ENCODE measurements around the gene SLC38A1. TPM values are rescaled to one million over a fixed set of nuclear protein-coding genes. Genes with fewer than 3 reads are reported as not detected.

The SLC38A1 gene
- total RNA-seq, 2 experiments from 2014 or later: 105 to 110 TPM

DNA sequence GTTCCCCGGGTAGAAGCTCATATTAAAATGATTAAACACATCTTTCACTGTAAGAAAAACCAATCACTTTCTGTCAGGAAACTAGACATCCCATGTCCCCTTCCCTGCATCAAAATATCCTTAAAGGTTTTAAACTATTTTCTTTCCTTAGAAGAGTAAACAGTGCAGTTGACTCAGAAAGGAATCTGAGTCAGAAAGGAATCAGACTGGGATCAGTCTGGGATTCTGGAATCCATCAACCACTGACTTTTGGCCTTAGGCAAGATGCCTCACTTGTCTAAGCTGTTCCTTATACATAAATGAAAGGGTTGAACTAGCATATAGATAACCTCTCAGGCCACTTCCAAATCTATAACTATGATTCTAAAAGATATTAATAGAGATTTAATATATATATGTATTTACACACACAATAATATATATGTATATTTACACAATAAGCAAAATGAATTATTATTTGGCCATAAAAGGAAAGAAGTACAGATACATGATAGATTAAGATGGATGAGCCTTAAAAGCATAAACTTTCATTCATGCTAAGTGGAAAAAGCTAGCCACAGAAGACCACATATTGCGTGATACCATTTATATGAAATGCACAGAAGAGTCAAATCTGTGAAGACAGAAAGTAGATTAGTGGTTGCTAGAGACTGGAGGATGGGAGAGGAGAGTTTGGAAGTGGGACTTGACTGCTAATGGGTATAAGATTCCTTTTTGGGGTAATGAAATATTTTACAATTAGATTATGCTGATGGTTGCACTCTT is 114.4 kb downstream of the SLC38A1 start:
- no peak for DNase-seq
- Mint-ChIP-seq H3K27ac (no peak overlapping the region), H3K9me3 (peaks cover 9% of the 10 kb centered on the region), H3K4me1 (ENCODE audit: low read depth) (peaks cover 18% of the 10 kb centered on the region), H3K36me3 (ENCODE audit: low read depth) (peaks cover 9% of the 10 kb centered on the region), H3K4me3 (no peak overlapping the region), H3K27me3 (ENCODE audit: low read depth) (no peaks in the 10 kb centered on the region)
- intact Hi-C loops (cut with micrococcal nuclease): loop anchor here (5.0 to 10.0 kb wide), 2 partner anchors 193 to 870 kb away; no protein-coding TSS in a partner anchor
- CTCF ChIA-PET: interaction anchor here (0.6 to 2.2 kb wide), 9 partner anchors 30 to 520 kb away, joined by 3 to 9 read pairs (median 5); no protein-coding TSS in a partner anchor

GRCh38 chr12:46153268-46153872 is 115.5 kb downstream of the SLC38A1 start:
- H3K36me3 Mint-ChIP-seq (ENCODE audit: low read depth): peaks cover 9% of the 10 kb centered on the region
- no peak overlapping the region for H3K27ac Mint-ChIP-seq
- no peak for DNase-seq
- intact Hi-C loops (cut with micrococcal nuclease): loop anchor here (1.0 to 10.0 kb wide), 9 partner anchors 57 to 871 kb away; partner anchors contain the start of gene SCAF11
- CTCF ChIA-PET: interaction anchor here (0.8 to 2.2 kb wide), 6 partner anchors 29 to 521 kb away, joined by 3 to 9 read pairs (median 4); no protein-coding TSS in a partner anchor
- peaks cover 12% of the 10 kb centered on the region for H3K4me1 Mint-ChIP-seq (ENCODE audit: low read depth)
- peaks cover under 1% of the 10 kb centered on the region for H3K27me3 Mint-ChIP-seq (ENCODE audit: low read depth)
- peaks cover 9% of the 10 kb centered on the region for H3K9me3 Mint-ChIP-seq
- no peak overlapping the region for H3K4me3 Mint-ChIP-seq

- CTCF ChIA-PET: interaction anchor here (0.6 to 1.8 kb wide), 5 partner anchors 9 to 151 kb away, joined by 3 to 7 read pairs (median 6); no protein-coding TSS in a partner anchor
- no peak overlapping the region for H3K4me3 Mint-ChIP-seq
- no peak for DNase-seq
- peaks cover 9% of the 10 kb centered on the region for H3K9me3 Mint-ChIP-seq
- H3K36me3 Mint-ChIP-seq (ENCODE audit: low read depth): peaks cover 9% of the 10 kb centered on the region
- intact Hi-C loops (cut with micrococcal nuclease): loop anchor here (2.0 to 10.0 kb wide), 6 partner anchors 58 to 872 kb away; partner anchors contain the start of gene SCAF11
- no peak overlapping the region for H3K27ac Mint-ChIP-seq
- peaks cover 3% of the 10 kb centered on the region for H3K27me3 Mint-ChIP-seq (ENCODE audit: low read depth)
- peaks cover 4% of the 10 kb centered on the region for H3K4me1 Mint-ChIP-seq (ENCODE audit: low read depth)
These were observed 116.4 kb downstream of the SLC38A1 start for GRCh38 chr12:46152456-46152855.

- CTCF ChIA-PET: interaction anchor here (2.3 kb wide), 1 partner anchor 25 kb away, joined by 7 read pairs; no protein-coding TSS in a partner anchor
- H3K27me3 Mint-ChIP-seq (ENCODE audit: low read depth): peaks cover 3% of the 10 kb centered on the region
- no peaks in the 10 kb centered on the region for H3K4me1 Mint-ChIP-seq (ENCODE audit: low read depth)
- no peak overlapping the region for H3K27ac Mint-ChIP-seq
- H3K9me3 Mint-ChIP-seq: no peaks in the 10 kb centered on the region
- intact Hi-C loops (cut with micrococcal nuclease): loop anchor here (5.0 to 10.0 kb wide), 2 partner anchors 197 to 874 kb away; no protein-coding TSS in a partner anchor
- H3K36me3 Mint-ChIP-seq (ENCODE audit: low read depth): no peaks in the 10 kb centered on the region
- no peak for DNase-seq
- no peak overlapping the region for H3K4me3 Mint-ChIP-seq
These were observed 118.1 kb downstream of the SLC38A1 start for GRCh38 chr12:46150735-46151134.

GRCh38 chr12:46149905-46150304 is 118.9 kb downstream of the SLC38A1 start:
- peaks cover 3% of the 10 kb centered on the region for H3K27me3 Mint-ChIP-seq (ENCODE audit: low read depth)
- H3K36me3 Mint-ChIP-seq (ENCODE audit: low read depth): no peaks in the 10 kb centered on the region
- CTCF ChIA-PET: interaction anchor here (2.3 kb wide), 1 partner anchor 25 kb away, joined by 7 read pairs; no protein-coding TSS in a partner anchor
- no peaks in the 10 kb centered on the region for H3K9me3 Mint-ChIP-seq
- no peaks in the 10 kb centered on the region for H3K4me1 Mint-ChIP-seq (ENCODE audit: low read depth)
- no peak overlapping the region for H3K4me3 Mint-ChIP-seq
- intact Hi-C loops (cut with micrococcal nuclease): loop anchor here (5.0 to 10.0 kb wide), 2 partner anchors 197 to 875 kb away; no protein-coding TSS in a partner anchor
- H3K27ac Mint-ChIP-seq: no peak overlapping the region
- DNase-seq: no peak

- intact Hi-C loops (cut with micrococcal nuclease): no loop called here
- Mint-ChIP-seq H3K27ac (no peak overlapping the region), H3K9me3 (no peaks in the 10 kb centered on the region), H3K4me3 (no peak overlapping the region), H3K4me1 (ENCODE audit: low read depth) (no peaks in the 10 kb centered on the region), H3K27me3 (ENCODE audit: low read depth) (peaks cover 3% of the 10 kb centered on the region), H3K36me3 (ENCODE audit: low read depth) (no peaks in the 10 kb centered on the region)
- DNase-seq: no peak
- CTCF ChIA-PET: no interaction called here
These were observed 119.8 kb downstream of the SLC38A1 start for GRCh38 chr12:46149079-46149464.

GRCh38 chr12:46148327-46149078 is 120.3 kb downstream of the SLC38A1 start:
- Mint-ChIP-seq H3K4me3 (no peak overlapping the region), H3K27ac (no peak overlapping the region), H3K4me1 (ENCODE audit: low read depth) (no peaks in the 10 kb centered on the region), H3K27me3 (ENCODE audit: low read depth) (peaks cover 3% of the 10 kb centered on the region), H3K9me3 (no peaks in the 10 kb centered on the region), H3K36me3 (ENCODE audit: low read depth) (no peaks in the 10 kb centered on the region)
- intact Hi-C loops (cut with micrococcal nuclease): no loop called here
- CTCF ChIA-PET: no interaction called here
- no peak for DNase-seq

DNA sequence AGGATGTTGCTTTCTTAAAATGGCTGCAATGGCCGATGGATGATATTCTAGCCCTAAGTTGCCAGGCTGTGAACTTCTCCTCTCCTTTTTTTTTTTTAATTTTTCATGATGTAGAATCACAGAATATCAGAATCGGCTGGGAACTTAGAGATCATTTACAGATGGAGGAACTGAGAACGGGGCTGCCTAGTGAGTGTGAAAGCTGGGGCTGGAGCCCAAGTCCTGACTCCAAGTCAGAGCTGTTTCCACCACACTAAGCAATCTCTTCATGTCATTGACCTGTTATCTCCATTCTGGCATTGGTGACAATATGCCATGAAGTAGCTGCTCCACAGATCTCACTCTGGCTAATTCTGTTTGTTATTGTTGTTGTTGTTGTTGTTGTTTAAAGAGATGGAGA is 121.7 kb downstream of the SLC38A1 start:
- H3K4me3 Mint-ChIP-seq: no peak overlapping the region
- CTCF ChIA-PET: no interaction called here
- intact Hi-C loops (cut with micrococcal nuclease): no loop called here
- no peaks in the 10 kb centered on the region for H3K4me1 Mint-ChIP-seq (ENCODE audit: low read depth)
- no peaks in the 10 kb centered on the region for H3K9me3 Mint-ChIP-seq
- peaks cover 3% of the 10 kb centered on the region for H3K27me3 Mint-ChIP-seq (ENCODE audit: low read depth)
- H3K36me3 Mint-ChIP-seq (ENCODE audit: low read depth): no peaks in the 10 kb centered on the region
- no peak overlapping the region for H3K27ac Mint-ChIP-seq
- DNase-seq: no peak

DNA sequence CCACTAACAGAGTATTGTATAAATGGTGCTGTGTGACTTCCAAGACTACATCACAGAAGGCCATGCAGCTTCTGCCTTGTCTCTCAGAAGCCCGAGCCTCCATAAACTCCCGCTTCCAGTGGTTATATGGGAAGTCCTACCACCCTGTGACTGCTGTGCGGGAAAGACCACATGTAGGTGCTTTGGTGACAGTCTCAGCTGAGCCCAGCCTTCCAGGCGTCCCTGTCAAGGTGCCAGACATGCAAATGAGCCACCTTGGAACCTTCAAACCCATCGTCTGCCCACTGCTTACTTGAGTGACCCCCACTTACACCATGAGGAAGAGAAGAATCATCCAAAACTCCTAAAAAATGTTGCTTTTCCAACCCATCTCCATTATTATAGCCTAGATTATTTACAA is 123.0 kb downstream of the SLC38A1 start:
- no peak overlapping the region for H3K27ac Mint-ChIP-seq
- CTCF ChIA-PET: interaction anchor here (0.6 to 1.9 kb wide), 4 partner anchors 11 to 157 kb away, joined by 3 to 8 read pairs (median 4); no protein-coding TSS in a partner anchor
- no peak for DNase-seq
- no peaks in the 10 kb centered on the region for H3K4me1 Mint-ChIP-seq (ENCODE audit: low read depth)
- intact Hi-C loops (cut with micrococcal nuclease): no loop called here
- H3K9me3 Mint-ChIP-seq: no peaks in the 10 kb centered on the region
- peaks cover 3% of the 10 kb centered on the region for H3K27me3 Mint-ChIP-seq (ENCODE audit: low read depth)
- no peak overlapping the region for H3K4me3 Mint-ChIP-seq
- no peaks in the 10 kb centered on the region for H3K36me3 Mint-ChIP-seq (ENCODE audit: low read depth)

DNA sequence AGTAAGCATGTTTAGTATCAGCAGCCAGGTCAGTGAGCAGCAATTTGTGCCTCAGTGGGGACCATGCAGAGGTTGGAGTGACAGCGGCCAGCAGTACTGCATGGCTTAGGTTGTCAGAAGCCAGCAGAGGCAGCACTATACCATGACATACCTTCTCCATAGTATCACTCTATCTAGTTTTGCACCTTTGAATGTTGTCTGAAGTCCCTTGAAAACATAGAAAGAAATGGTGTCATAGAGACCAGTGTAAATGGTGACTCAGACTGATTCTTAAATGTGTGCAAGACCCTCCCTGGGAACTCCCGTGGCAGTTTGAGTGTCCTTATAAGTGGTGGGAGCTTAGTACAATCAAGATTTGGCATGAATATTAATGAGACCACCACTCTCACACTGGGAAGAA is 124.4 kb downstream of the SLC38A1 start:
- peaks cover 3% of the 10 kb centered on the region for H3K27me3 Mint-ChIP-seq (ENCODE audit: low read depth)
- CTCF ChIA-PET: interaction anchor here (0.6 kb wide), 1 partner anchor 743 kb away, joined by 3 read pairs; no protein-coding TSS in a partner anchor
- intact Hi-C loops (cut with micrococcal nuclease): no loop called here
- H3K4me3 Mint-ChIP-seq: no peak overlapping the region
- H3K9me3 Mint-ChIP-seq: no peaks in the 10 kb centered on the region
- H3K27ac Mint-ChIP-seq: no peak overlapping the region
- no peak for DNase-seq
- H3K36me3 Mint-ChIP-seq (ENCODE audit: low read depth): no peaks in the 10 kb centered on the region
- no peaks in the 10 kb centered on the region for H3K4me1 Mint-ChIP-seq (ENCODE audit: low read depth)

GRCh38 chr12:46136249-46136648 is 132.6 kb downstream of the SLC38A1 start:
- CTCF ChIA-PET: interaction anchor here (1.0 kb wide), 1 partner anchor 11 kb away, joined by 5 read pairs; no protein-coding TSS in a partner anchor
- DNase-seq: no peak
- Mint-ChIP-seq H3K36me3 (ENCODE audit: low read depth) (no peaks in the 10 kb centered on the region), H3K27me3 (ENCODE audit: low read depth) (no peaks in the 10 kb centered on the region), H3K4me3 (no peak overlapping the region), H3K9me3 (no peaks in the 10 kb centered on the region), H3K4me1 (ENCODE audit: low read depth) (no peaks in the 10 kb centered on the region), H3K27ac (no peak overlapping the region)
- intact Hi-C loops (cut with micrococcal nuclease): no loop called here

- H3K4me3 Mint-ChIP-seq: no peak overlapping the region
- no peaks in the 10 kb centered on the region for H3K36me3 Mint-ChIP-seq (ENCODE audit: low read depth)
- H3K9me3 Mint-ChIP-seq: no peaks in the 10 kb centered on the region
- H3K27me3 Mint-ChIP-seq (ENCODE audit: low read depth): no peaks in the 10 kb centered on the region
- no peak overlapping the region for H3K27ac Mint-ChIP-seq
- intact Hi-C loops (cut with micrococcal nuclease): no loop called here
- DNase-seq: no peak
- H3K4me1 Mint-ChIP-seq (ENCODE audit: low read depth): no peaks in the 10 kb centered on the region
- CTCF ChIA-PET: no interaction called here
These were observed 133.1 kb downstream of the SLC38A1 start for GRCh38 chr12:46135750-46136149.
